ENCODE measurements around the gene KHDRBS1.

DNA sequence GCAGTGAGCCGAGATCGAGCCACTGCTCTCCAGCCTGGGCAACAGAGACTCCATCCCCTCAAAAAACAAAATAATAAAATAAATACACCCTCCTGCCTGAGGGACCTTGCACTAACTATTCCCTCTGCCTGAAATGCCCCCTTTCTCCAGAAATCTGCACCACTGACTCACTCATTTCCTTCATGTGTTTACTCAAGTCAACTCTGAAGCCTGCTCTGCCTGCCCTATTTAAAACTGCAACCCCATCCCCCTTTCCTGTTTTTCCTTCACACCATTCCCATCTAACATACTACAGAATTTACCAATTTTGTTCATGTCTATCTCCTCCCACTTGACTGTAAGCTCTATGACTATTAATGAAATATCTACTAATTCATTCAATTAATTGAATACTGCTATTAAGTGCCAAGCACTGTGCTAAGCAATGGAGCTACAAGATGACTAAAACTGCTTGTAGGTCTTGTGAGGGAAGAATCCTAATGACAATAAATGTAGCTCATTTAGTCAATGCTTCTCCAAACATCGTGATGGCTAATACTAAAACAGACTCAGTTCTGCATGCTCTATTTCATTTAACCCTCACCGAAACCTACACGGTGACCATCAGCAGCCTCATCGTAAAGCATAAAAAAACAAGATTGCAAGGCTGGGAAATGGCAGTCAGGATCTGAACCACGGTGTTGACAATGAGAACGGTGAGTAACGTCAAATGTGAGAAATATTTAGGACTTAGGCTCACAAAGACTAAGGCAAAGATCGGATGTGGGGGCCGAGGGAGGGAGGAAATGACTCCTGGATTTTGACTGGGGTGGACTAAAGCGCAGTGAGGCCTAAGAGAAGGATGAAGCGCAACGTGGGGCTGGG, 58.3 kb downstream of the KHDRBS1 start:
- no peak for TF ChIP-seq CTCF (conservative IDR thresholded peaks at IDR 0.05; ENCODE audit: low read depth in 2 of 2)
- no peak for TF ChIP-seq POLR2AphosphoS5 (IDR thresholded peaks at IDR 0.05; ENCODE audit: low read depth)
- no peak for TF ChIP-seq EZH2phosphoT487 (IDR thresholded peaks at IDR 0.05; ENCODE audit: unreplicated experiment)
- TF ChIP-seq, protein P1, sequence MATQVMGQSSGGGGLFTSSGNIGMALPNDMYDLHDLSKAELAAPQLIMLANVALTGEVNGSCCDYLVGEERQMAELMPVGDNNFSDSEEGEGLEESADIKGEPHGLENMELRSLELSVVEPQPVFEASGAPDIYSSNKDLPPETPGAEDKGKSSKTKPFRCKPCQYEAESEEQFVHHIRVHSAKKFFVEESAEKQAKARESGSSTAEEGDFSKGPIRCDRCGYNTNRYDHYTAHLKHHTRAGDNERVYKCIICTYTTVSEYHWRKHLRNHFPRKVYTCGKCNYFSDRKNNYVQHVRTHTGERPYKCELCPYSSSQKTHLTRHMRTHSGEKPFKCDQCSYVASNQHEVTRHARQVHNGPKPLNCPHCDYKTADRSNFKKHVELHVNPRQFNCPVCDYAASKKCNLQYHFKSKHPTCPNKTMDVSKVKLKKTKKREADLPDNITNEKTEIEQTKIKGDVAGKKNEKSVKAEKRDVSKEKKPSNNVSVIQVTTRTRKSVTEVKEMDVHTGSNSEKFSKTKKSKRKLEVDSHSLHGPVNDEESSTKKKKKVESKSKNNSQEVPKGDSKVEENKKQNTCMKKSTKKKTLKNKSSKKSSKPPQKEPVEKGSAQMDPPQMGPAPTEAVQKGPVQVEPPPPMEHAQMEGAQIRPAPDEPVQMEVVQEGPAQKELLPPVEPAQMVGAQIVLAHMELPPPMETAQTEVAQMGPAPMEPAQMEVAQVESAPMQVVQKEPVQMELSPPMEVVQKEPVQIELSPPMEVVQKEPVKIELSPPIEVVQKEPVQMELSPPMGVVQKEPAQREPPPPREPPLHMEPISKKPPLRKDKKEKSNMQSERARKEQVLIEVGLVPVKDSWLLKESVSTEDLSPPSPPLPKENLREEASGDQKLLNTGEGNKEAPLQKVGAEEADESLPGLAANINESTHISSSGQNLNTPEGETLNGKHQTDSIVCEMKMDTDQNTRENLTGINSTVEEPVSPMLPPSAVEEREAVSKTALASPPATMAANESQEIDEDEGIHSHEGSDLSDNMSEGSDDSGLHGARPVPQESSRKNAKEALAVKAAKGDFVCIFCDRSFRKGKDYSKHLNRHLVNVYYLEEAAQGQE (IDR thresholded peaks at IDR 0.05; ENCODE audit: unreplicated experiment), result no peak

All from GM23338 (cell line).